A549 (cell line): ENCODE results near the gene REL. TPM values are rescaled to one million over a fixed set of nuclear protein-coding genes. Genes with fewer than 3 reads are reported as not detected.

ENCODE experiments used
- ATAC-seq, 2 experiments: fragments of 200-7000 bp in 1 of 2; fragments of >200 bp in 1 of 2; cut with Nextera tagmentation in 1 of 2; cut with Tn5 transposase in 1 of 2; 3 replicates each; pipeline versions ENCODE4 v1.8.0 to v1.9.1; 2018 to 2020; ENCODE audit warnings: mild to moderate bottlenecking in 1 of 2, moderate library complexity in 1 of 2
- CTCF ChIA-PET: fragments of 300-600 bp; sonication (Branson Sonifier 250); formaldehyde crosslinking; extraction: SDS; loops from one replicate; lab custom pipeline; 2021; ENCODE audit warnings: antibody characterized with exemption, inconsistent platforms; lab: Yijun Ruan, JAX
- POLR2A ChIA-PET: fragments of 350-600 bp; formaldehyde crosslinking; extraction: SDS; loops from one replicate; lab custom pipeline; 2021; ENCODE audit warnings: antibody characterized with exemption, inconsistent platforms; lab: Yijun Ruan, JAX
- DNase-seq, 2 experiments: peaks; one replicate each; pipeline versions ENCODE4 v3.0.0 to v3.0.0-alpha.2; 2011 to 2016; ENCODE audit warnings: low read depth in 1 of 2, low spot score in 1 of 2
- FAIRE-seq: peaks from 2 replicates; lab custom pipeline; 2011; peaks lifted over from hg19 to GRCh38; lab: Jason Lieb, UNC
- H3K27ac ChIP-seq, 2 experiments: fragments of >200 bp; sonication (Bioruptor Twin); formaldehyde crosslinking; 3 replicates each; pipeline ENCODE4 v1.5.1; 2016 to 2017
- H3K4me1 ChIP-seq: fragments of >200 bp; sonication (Bioruptor Twin); formaldehyde crosslinking; 3 replicates; pipeline ENCODE4 v1.6.1; 2016
- H3K4me2 ChIP-seq: fragments of >200 bp; sonication (Bioruptor Twin); formaldehyde crosslinking; 3 replicates; pipeline ENCODE4 v1.6.1; 2016
- H3K4me3 ChIP-seq: fragments of >200 bp; sonication (Bioruptor Twin); formaldehyde crosslinking; 3 replicates; pipeline ENCODE4 v1.5.1; 2016
- H3K9me3 ChIP-seq: fragments of >200 bp; sonication (Bioruptor Twin); formaldehyde crosslinking; 3 replicates; pipeline ENCODE4 v1.6.1; 2016
- CBX8 ChIP-seq: fragments of 200-600 bp; sonication (generic); IDR thresholded peaks from 2 replicates; pipeline ENCODE4 v1.6.1; 2016
- CEBPB ChIP-seq, 2 experiments: fragments of >200 bp in 1 of 2; sonication (Bioruptor Twin) in 1 of 2; formaldehyde crosslinking in 1 of 2; IDR thresholded peaks; 2 replicates each; pipeline ENCODE4 v1.6.1; 2012 to 2016
- CHD2 ChIP-seq: fragments of 150-350 bp; IDR thresholded peaks from 2 replicates; pipeline ENCODE4 v1.6.1; 2014; ENCODE audit warnings: low read length; ENCODE audit not compliant: partially characterized antibody
- CHD4 ChIP-seq: fragments of 200-600 bp; sonication (generic); IDR thresholded peaks from 2 replicates; pipeline ENCODE4 v1.6.1; 2016; ENCODE audit warnings: antibody characterized with exemption, mild to moderate bottlenecking, borderline replicate concordance
- EHF ChIP-seq: fragments of 250-450 bp; sonication (Bioruptor Pico); IDR thresholded peaks from 2 replicates; pipeline ENCODE4 v1.5.0; 2020; ENCODE audit warnings: mild to moderate bottlenecking
- FOSB ChIP-seq: fragments of 250-450 bp; sonication (Bioruptor Pico); IDR thresholded peaks from 2 replicates; pipeline ENCODE4 v1.5.0; 2020; ENCODE audit warnings: mild to moderate bottlenecking, moderate library complexity
- GATA3 ChIP-seq: IDR thresholded peaks from 2 replicates; pipeline ENCODE4 v1.6.1; 2012; ENCODE audit warnings: borderline replicate concordance
- HOXA7 ChIP-seq: fragments of 250-450 bp; sonication (Bioruptor Pico); IDR thresholded peaks from 2 replicates; pipeline ENCODE4 v1.5.0; 2020; ENCODE audit warnings: mild to moderate bottlenecking, moderate library complexity
- JUNB ChIP-seq: fragments of >200 bp; sonication (Bioruptor Twin); formaldehyde crosslinking; IDR thresholded peaks from 2 replicates; pipeline ENCODE4 v1.6.1; 2016
- MAFK ChIP-seq: fragments of 450-650 bp; IDR thresholded peaks from 2 replicates; pipeline ENCODE4 v1.6.1; 2014; ENCODE audit not compliant: partially characterized antibody
- NFE2L2 ChIP-seq: fragments of 150-350 bp; conservative IDR thresholded peaks from 2 replicates; pipeline ENCODE4 v1.6.1; 2014; ENCODE audit warnings: low read length
- NR3C1 ChIP-seq: fragments of >200 bp; sonication (Bioruptor Twin); formaldehyde crosslinking; IDR thresholded peaks from 3 replicates; pipeline ENCODE4 v1.6.1; 2017
- PHF8 ChIP-seq: fragments of 200-600 bp; sonication (generic); IDR thresholded peaks from 2 replicates; pipeline ENCODE4 v1.6.1; 2016; ENCODE audit warnings: low read depth, mild to moderate bottlenecking, antibody characterized with exemption, moderate library complexity, borderline replicate concordance
- POLR2AphosphoS2 ChIP-seq: conservative IDR thresholded peaks from 2 replicates; pipeline ENCODE4 v1.6.1; 2012; ENCODE audit warnings: low read length, improper control_type of control experiment, inconsistent platforms
- RCOR1 ChIP-seq: fragments of 150-350 bp; IDR thresholded peaks from 2 replicates; pipeline ENCODE4 v1.6.1; 2014; ENCODE audit warnings: antibody characterized with exemption, low read length, low read depth
- RFX5 ChIP-seq: fragments of 450-650 bp; IDR thresholded peaks from 2 replicates; pipeline ENCODE4 v1.7.1; 2014; ENCODE audit warnings: antibody characterized with exemption, mild to moderate bottlenecking, moderate library complexity
- RNF2 ChIP-seq: fragments of 200-600 bp; sonication (generic); IDR thresholded peaks from 2 replicates; pipeline ENCODE4 v1.6.1; 2016; ENCODE audit warnings: low read depth, mild to moderate bottlenecking, antibody characterized with exemption, moderate library complexity, borderline replicate concordance
- SREBF2 ChIP-seq: fragments of 450-650 bp; IDR thresholded peaks from 2 replicates; pipeline ENCODE4 v1.6.1; 2014; ENCODE audit warnings: mild to moderate bottlenecking, moderate library complexity
- TFCP2L1 ChIP-seq: fragments of 250-450 bp; sonication (Bioruptor Pico); IDR thresholded peaks from 2 replicates; pipeline ENCODE4 v1.5.0; 2021; ENCODE audit warnings: mild to moderate bottlenecking
- ZC3H11A ChIP-seq: fragments of 450-650 bp; IDR thresholded peaks from 2 replicates; pipeline ENCODE4 v1.6.1; 2014; ENCODE audit warnings: antibody characterized with exemption, mild to moderate bottlenecking
- WGBS: methylation state at CpG from one replicate; pipeline ENCODE4 v1.1.6; 2017; ENCODE audit errors: missing lambda C conversion rate; 5-methylcytosine and 5-hydroxymethylcytosine counted together
- polyA plus RNA-seq, 4 experiments: library from polyadenylated mRNA; depleted of rRNA in 3 of 4; stranded (reverse); fragments of >200 nt; fragmentation: RNase III in 1 of 4; extraction: RNeasy Plus Mini Kit Qiagen cat#74134 plus additional on column Dnase treatment in 1 of 4; gene quantifications; 2 replicates in 3 of 4; 3 replicates in 1 of 4; pipeline ENCODE4 v1.2.3, GENCODE V29; 2011 to 2017
- TF ChIP-seq, protein P1 (sequence below): fragments of 150-350 bp; IDR thresholded peaks from 2 replicates; pipeline ENCODE4 v1.6.1; 2014; ENCODE audit warnings: low read depth, mild to moderate bottlenecking, low read length
- TF ChIP-seq, protein P2 (sequence below): IDR thresholded peaks from 2 replicates; pipeline ENCODE4 v1.6.1; 2012
- TF ChIP-seq, protein P3 (sequence below): fragments of >200 bp; sonication (Bioruptor Twin); formaldehyde crosslinking; IDR thresholded peaks from 3 replicates; pipeline ENCODE4 v1.6.1; 2016
- TF ChIP-seq, protein P4 (sequence below): IDR thresholded peaks from 2 replicates; pipeline ENCODE4 v1.6.1; 2012

Gene REL
- polyA plus RNA-seq, 2 of the 4 experiments (the other 2 are of a cell fraction): 2.4 to 9.3 TPM

DNA sequence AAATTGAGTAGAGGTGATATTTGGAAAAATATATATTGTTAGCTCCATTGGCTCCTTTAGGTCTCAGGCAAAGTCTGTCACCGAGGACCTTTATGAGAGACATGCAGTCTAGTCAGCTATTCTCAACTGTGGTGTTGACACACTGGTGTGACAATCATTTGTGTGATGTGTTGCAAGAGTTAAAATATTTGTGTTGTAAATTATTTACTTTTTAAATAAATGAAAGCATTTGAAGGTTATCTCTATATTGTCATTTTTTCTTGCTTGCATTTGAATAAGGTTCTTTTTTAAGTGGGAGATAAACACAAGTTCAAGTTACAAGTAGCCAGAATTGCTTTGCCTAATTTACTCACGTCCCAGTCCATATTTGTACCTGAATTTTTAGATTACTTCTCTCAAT is 4.3 kb downstream of the REL start:
- Histone ChIP-seq H3K27ac (peak overlapping the region; percentile 45 to 95; a peak in 4 of 6 replicates), H3K4me2 (peak overlapping the region; percentile 97), H3K9me3 (no peaks in the 10 kb centered on the region), H3K4me3 (peak overlapping the region; percentile 67; the same call in 2 of the 3 replicates)
- FAIRE-seq: no peak
- CTCF ChIA-PET: interaction anchor here (1.2 to 1.3 kb wide), 2 partner anchors 23 to 55 kb away, joined by 3 read pairs; no protein-coding TSS in a partner anchor
- no peak for ATAC-seq
- 14% methylated on average over 2 of the region's 2 CpGs for whole genome bisulfite sequencing
- no peak for TF ChIP-seq NFE2L2
- TF ChIP-seq MAFK: peak; percentile 54
- TF ChIP-seq CHD2: no peak
- peak; percentile 55 to 68; a peak in 2 of 4 replicates for TF ChIP-seq CEBPB (IDR thresholded peaks at IDR 0.05)
- TF ChIP-seq, all 56 proteins: peak for 2
- POLR2A ChIA-PET: no interaction called here
- peaks cover 40% of the 10 kb centered on the region for H3K4me1 ChIP-seq
- peak in 1 of 2 experiments; percentile 46 for DNase-seq

DNA sequence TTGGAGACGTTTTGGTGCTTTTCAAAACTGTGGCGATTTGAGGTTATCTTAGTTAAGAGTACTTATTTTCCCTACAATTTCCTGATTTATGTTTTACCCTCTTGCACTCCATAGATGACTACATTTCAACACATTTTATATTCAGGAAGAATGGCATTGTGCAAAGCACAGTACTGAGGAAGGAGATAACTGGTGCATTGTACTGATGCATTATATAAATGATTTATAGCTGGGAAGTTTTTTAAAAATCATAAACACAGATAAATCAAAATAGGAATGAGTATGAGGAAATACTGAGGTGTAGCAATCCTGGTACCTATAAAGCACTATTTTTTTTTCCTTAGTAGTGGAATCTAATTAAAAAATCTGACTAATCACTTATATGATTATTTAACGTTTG is 5.6 kb downstream of the REL start:
- 39% methylated on average over 3 of the region's 3 CpGs for WGBS
- no peak overlapping the region for H3K27ac ChIP-seq
- H3K4me3 ChIP-seq: no peak overlapping the region
- ChIA-PET POLR2A (no interaction called here), CTCF (interaction anchor here (0.6 to 1.5 kb wide), 3 partner anchors 13 to 597 kb away, joined by 3 to 4 read pairs (median 3); no protein-coding TSS in a partner anchor)
- peak overlapping the region; percentile 97 for H3K4me2 ChIP-seq
- FAIRE-seq: no peak
- TF ChIP-seq POLR2AphosphoS2: no peak
- no peak for TF ChIP-seq EHF (CRISPR knock-in tag)
- TF ChIP-seq SREBF2: no peak
- no peak for TF ChIP-seq JUNB
- TF ChIP-seq, protein P1, sequence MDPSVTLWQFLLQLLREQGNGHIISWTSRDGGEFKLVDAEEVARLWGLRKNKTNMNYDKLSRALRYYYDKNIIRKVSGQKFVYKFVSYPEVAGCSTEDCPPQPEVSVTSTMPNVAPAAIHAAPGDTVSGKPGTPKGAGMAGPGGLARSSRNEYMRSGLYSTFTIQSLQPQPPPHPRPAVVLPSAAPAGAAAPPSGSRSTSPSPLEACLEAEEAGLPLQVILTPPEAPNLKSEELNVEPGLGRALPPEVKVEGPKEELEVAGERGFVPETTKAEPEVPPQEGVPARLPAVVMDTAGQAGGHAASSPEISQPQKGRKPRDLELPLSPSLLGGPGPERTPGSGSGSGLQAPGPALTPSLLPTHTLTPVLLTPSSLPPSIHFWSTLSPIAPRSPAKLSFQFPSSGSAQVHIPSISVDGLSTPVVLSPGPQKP: no peak
- TF ChIP-seq, protein P2, sequence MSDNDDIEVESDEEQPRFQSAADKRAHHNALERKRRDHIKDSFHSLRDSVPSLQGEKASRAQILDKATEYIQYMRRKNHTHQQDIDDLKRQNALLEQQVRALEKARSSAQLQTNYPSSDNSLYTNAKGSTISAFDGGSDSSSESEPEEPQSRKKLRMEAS: no peak
- no peak for TF ChIP-seq ZC3H11A
- no peak for TF ChIP-seq FOSB (CRISPR knock-in tag)
- no peak for TF ChIP-seq HOXA7
- no peak for TF ChIP-seq NR3C1
- TF ChIP-seq, protein P3, sequence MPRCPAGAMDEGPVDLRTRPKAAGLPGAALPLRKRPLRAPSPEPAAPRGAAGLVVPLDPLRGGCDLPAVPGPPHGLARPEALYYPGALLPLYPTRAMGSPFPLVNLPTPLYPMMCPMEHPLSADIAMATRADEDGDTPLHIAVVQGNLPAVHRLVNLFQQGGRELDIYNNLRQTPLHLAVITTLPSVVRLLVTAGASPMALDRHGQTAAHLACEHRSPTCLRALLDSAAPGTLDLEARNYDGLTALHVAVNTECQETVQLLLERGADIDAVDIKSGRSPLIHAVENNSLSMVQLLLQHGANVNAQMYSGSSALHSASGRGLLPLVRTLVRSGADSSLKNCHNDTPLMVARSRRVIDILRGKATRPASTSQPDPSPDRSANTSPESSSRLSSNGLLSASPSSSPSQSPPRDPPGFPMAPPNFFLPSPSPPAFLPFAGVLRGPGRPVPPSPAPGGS: no peak
- TF ChIP-seq RNF2: no peak
- TF ChIP-seq, protein P4, sequence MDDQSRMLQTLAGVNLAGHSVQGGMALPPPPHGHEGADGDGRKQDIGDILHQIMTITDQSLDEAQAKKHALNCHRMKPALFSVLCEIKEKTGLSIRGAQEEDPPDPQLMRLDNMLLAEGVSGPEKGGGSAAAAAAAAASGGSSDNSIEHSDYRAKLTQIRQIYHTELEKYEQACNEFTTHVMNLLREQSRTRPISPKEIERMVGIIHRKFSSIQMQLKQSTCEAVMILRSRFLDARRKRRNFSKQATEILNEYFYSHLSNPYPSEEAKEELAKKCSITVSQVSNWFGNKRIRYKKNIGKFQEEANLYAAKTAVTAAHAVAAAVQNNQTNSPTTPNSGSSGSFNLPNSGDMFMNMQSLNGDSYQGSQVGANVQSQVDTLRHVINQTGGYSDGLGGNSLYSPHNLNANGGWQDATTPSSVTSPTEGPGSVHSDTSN: no peak
- no peak for TF ChIP-seq TFCP2L1 (CRISPR knock-in tag)
- no peak for TF ChIP-seq CHD4
- no peak for TF ChIP-seq RCOR1
- no peak for TF ChIP-seq RFX5
- DNase-seq: no peak
- peaks cover 40% of the 10 kb centered on the region for H3K4me1 ChIP-seq
- ATAC-seq: no peak
- H3K9me3 ChIP-seq: no peaks in the 10 kb centered on the region

DNA sequence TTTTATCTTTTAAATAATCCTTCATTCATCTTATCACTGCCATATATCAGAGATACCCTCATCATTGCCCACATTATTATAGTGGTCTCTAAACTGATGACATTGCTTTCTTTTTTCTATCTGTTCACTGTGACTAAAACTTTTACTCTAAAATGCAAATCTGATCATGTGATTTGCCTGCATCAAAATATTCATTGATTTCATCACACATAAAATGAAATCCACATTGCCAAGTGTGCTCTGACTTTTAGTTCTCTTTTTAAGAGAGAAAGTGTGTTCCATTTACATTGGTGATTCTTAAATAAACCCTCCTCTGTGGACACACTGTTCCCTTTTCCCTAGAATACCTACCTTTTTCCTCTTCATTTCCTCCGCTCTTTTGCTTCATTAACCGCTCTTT is 7.5 kb downstream of the REL start:
- ATAC-seq: no peak
- WGBS: 95% methylated on average over 2 of the region's 2 CpGs
- ChIA-PET CTCF (no interaction called here), POLR2A (no interaction called here)
- no peak for FAIRE-seq
- H3K4me3 ChIP-seq: no peak overlapping the region
- no peak for DNase-seq
- H3K4me2 ChIP-seq: no peak overlapping the region
- no peak for TF ChIP-seq PHF8
- no peak for TF ChIP-seq CBX8
- TF ChIP-seq GATA3: no peak
- TF ChIP-seq, protein P2: no peak
- peak; percentile 50 for TF ChIP-seq MAFK
- TF ChIP-seq, all 56 proteins: peak for 1
- Histone ChIP-seq H3K4me1 (peaks cover 40% of the 10 kb centered on the region), H3K9me3 (no peaks in the 10 kb centered on the region), H3K27ac (no peak overlapping the region)
